Mammary epithelial cell (primary cell): Measurements from ENCODE around the gene SYPL2.

Source experiments
- CTCF ChIP-seq, 2 donors: IDR thresholded peaks in 1 of 2; conservative IDR thresholded peaks in 1 of 2; 2 replicates each; pipeline ENCODE4 v1.5.1; 2011 to 2012; ENCODE audit warnings: inconsistent platforms in 2 of 2, low read length in 2 of 2, mild to moderate bottlenecking in 2 of 2, control low read depth in 1 of 2, low read depth in 1 of 2; ENCODE audit not compliant: insufficient read depth in 1 of 2; ENCODE audit errors: extremely low read depth in 1 of 2
- EZH2 ChIP-seq: IDR thresholded peaks from 2 replicates; pipeline ENCODE4 v1.6.1; 2012; ENCODE audit warnings: low read length, inconsistent platforms, borderline replicate concordance

DNA sequence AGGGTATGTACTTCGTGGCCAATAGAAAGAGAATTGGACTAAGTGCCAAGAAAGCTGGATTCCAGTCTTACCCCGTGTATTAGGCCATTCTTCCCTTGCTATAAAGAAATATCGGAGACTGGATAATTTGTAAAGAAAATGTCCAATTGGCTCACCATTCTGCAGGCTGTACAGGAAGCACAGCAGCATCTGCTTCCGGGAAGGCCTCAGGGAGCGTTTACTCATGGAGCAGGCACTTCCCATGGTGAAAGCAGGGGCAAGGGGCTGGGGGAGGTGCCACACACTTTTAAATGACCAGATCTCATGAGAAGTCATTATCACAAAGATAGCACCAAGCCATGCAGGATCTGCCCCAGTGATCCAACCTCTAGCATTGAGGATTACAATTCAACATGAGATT lies 51.0 kb downstream of the SYPL2 start:
- TF ChIP-seq CTCF (conservative IDR thresholded peaks at IDR 0.05 in 1 of 2, IDR thresholded peaks at IDR 0.05 in 1 of 2; ENCODE audit: extremely low read depth in 1 of 2, insufficient read depth in 1 of 2, low read depth in 1 of 2, low read length in 2 of 2) (no peak), EZH2 (no peak)
